NB4 (cell line): Measurements from ENCODE around the gene CDH4.

Experiments
- MYC ChIP-seq: IDR thresholded peaks from 2 replicates; pipeline ENCODE4 v1.6.1; 2011; ENCODE audit warnings: low read depth, low read length
- POLR2A ChIP-seq: IDR thresholded peaks from 2 replicates; pipeline ENCODE4 v1.6.1; 2011; ENCODE audit warnings: mild to moderate bottlenecking; ENCODE audit not compliant: insufficient read length; ENCODE audit errors: extremely low read depth
- TF ChIP-seq, protein P1 (sequence below): IDR thresholded peaks from one replicate; pipeline ENCODE4 v1.5.1; 2012; ENCODE audit warnings: low read depth, low read length
- TF ChIP-seq, protein P2 (sequence below): IDR thresholded peaks from 2 replicates; pipeline ENCODE4 v1.6.1; 2011; ENCODE audit warnings: low read depth, low read length

DNA sequence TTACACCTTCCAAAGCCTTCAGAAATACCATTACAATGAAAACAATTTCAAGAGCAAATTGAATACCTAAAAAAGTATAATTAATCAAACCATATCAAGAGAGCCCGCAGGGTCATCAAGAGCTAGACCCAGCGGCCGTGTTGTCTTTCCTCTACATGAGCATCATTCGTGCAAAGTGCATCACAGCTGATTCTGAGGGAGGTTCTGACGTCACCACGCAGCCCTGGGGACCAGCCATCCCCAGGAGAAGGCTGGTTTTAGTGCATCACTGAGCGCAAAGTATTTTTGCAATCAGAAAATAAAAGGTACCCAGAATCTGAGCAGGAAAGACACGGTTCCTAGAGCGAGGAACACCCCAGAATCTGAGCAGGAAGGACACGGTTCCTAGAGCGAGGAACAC, 371.4 kb downstream of the CDH4 start:
- TF ChIP-seq, protein P1, sequence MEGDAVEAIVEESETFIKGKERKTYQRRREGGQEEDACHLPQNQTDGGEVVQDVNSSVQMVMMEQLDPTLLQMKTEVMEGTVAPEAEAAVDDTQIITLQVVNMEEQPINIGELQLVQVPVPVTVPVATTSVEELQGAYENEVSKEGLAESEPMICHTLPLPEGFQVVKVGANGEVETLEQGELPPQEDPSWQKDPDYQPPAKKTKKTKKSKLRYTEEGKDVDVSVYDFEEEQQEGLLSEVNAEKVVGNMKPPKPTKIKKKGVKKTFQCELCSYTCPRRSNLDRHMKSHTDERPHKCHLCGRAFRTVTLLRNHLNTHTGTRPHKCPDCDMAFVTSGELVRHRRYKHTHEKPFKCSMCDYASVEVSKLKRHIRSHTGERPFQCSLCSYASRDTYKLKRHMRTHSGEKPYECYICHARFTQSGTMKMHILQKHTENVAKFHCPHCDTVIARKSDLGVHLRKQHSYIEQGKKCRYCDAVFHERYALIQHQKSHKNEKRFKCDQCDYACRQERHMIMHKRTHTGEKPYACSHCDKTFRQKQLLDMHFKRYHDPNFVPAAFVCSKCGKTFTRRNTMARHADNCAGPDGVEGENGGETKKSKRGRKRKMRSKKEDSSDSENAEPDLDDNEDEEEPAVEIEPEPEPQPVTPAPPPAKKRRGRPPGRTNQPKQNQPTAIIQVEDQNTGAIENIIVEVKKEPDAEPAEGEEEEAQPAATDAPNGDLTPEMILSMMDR, result no peak
- TF ChIP-seq POLR2A (no peak), MYC (no peak)
- TF ChIP-seq, protein P2, sequence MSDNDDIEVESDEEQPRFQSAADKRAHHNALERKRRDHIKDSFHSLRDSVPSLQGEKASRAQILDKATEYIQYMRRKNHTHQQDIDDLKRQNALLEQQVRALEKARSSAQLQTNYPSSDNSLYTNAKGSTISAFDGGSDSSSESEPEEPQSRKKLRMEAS, result no peak
